AG04449 (cell line): ENCODE data around the gene NOL4L.

ENCODE experiments used
- CTCF ChIA-PET: fragments of 350-600 bp; formaldehyde crosslinking; extraction: SDS; loops from one replicate; lab custom pipeline; 2021; ENCODE audit warnings: antibody characterized with exemption; lab: Yijun Ruan, JAX
- POLR2A ChIA-PET: fragments of 400-600, 350-600 bp; formaldehyde crosslinking; extraction: SDS; loops from one replicate; lab custom pipeline; 2020; ENCODE audit warnings: antibody characterized with exemption, inconsistent platforms; lab: Yijun Ruan, JAX
- DNase-seq: peaks from one replicate; pipeline ENCODE4 v3.0.0-alpha.2; 2010; ENCODE audit warnings: low read depth, low spot score
- H3K4me3 ChIP-seq: 2 replicates; pipeline ENCODE4 v1.5.1; 2011; ENCODE audit warnings: low read depth, mild to moderate bottlenecking, control low read depth, low read length
- TF ChIP-seq, protein P1 (sequence below): IDR thresholded peaks from one replicate; pipeline ENCODE4 v1.5.1; 2011; ENCODE audit warnings: mild to moderate bottlenecking, moderate library complexity, low read length, control low read depth, inconsistent platforms; ENCODE audit not compliant: insufficient read depth; ENCODE audit errors: missing control alignments

Gene NOL4L

DNA sequence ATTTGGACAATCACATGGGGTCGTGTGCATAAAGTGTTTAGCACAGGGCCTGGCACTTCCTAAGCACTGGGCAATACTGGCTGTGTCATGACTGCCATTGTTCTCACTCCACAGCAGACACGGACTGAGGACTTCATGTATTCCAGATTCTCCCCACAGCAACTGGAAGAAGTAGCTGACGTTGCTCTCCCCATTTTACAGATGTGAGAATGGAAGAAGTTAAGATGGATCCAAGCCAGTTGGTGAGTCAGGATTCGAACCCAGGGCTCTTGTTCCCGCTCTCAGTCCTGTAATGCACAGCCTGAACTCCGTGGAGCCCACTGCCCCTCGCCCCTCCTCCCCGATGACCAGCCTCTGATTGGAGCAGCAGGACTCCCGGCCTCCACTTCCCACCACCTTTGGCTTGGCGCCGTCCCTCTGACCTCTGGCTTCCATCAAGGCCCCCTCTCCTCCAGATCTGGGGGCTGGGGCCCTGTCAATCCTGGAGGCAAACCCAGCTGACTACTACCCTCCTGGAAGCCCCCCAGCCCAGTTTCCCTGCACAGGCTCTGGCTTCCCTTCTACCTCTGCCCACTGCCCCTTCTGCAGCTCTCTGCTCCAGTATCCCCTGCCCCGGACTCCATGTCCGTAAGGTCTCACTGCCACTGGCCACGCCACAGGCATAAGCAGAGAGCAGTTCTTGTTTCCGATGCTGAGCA lies 12.7 kb downstream of the NOL4L start:
- ChIA-PET CTCF (interaction anchor here (0.8 to 1.4 kb wide), 2 partner anchors 11 to 81 kb away, joined by 3 read pairs; no protein-coding TSS in a partner anchor), POLR2A (no interaction called here)
- DNase-seq = no peak
- no peak overlapping the region for H3K4me3 ChIP-seq
- TF ChIP-seq, protein P1, sequence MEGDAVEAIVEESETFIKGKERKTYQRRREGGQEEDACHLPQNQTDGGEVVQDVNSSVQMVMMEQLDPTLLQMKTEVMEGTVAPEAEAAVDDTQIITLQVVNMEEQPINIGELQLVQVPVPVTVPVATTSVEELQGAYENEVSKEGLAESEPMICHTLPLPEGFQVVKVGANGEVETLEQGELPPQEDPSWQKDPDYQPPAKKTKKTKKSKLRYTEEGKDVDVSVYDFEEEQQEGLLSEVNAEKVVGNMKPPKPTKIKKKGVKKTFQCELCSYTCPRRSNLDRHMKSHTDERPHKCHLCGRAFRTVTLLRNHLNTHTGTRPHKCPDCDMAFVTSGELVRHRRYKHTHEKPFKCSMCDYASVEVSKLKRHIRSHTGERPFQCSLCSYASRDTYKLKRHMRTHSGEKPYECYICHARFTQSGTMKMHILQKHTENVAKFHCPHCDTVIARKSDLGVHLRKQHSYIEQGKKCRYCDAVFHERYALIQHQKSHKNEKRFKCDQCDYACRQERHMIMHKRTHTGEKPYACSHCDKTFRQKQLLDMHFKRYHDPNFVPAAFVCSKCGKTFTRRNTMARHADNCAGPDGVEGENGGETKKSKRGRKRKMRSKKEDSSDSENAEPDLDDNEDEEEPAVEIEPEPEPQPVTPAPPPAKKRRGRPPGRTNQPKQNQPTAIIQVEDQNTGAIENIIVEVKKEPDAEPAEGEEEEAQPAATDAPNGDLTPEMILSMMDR = no peak

DNA sequence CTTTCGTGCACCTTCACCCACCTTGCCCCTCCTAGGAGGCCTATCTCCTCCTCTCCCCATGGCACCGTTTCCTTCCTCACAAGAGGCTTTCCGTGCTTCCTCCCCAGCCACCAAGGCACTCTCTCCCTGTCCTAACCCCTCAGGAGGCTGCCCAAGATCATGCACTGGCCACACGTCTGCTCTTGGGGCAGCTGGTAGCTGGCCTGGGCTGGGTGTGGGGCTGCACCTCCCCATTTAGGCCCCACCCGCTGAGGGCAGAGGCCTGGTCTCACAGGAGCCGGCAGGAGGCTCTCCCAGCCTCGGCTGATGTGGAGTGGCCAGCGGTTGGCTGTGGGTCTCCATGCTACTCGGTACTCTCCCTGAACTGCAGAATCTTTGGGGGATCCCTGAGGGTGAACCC lies 13.6 kb downstream of the NOL4L start:
- ChIA-PET CTCF (no interaction called here), POLR2A (no interaction called here)
- TF ChIP-seq, protein P1 = no peak
- no peak for DNase-seq
- H3K4me3 ChIP-seq = no peak overlapping the region

DNA sequence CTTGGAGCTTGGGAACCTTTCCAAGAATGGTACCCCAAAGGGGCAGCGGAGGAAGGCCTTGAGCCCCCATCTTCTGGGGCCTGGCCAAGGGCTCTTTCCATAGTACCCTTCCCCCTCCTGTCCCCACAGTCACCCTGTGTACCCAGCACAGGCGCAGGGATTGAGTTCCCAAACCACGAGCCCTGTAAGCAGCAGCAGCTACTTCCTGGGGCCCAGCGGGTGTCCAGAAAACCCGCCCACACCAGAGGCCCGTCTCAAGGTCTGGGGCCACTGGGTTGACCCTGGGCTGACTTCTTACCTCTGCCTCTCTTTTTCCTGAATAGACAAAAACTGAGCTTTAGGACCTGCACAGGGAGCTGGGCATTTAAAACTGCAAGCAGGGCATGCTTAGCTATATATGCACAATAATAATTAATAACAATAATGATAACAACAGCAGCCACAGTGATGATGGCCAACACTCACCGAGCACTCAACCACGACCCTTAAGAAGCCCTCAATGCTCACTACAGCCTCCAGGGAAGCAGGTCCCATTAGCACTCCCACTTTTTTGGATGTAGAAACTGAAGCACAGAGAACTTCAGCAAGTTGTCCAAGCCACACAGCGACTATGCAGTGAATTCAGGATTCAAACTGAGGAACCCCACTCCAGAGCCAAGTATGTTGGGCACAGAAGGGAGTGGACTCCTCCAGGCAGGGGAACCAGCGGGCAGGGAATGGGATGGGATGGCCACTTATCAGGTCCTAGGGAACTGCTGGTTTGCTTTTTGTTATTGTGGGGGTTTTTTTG lies 14.5 kb downstream of the NOL4L start:
- POLR2A ChIA-PET = no interaction called here
- TF ChIP-seq, protein P1 = no peak
- CTCF ChIA-PET = no interaction called here
- H3K4me3 ChIP-seq = no peak overlapping the region
- DNase-seq = no peak

DNA sequence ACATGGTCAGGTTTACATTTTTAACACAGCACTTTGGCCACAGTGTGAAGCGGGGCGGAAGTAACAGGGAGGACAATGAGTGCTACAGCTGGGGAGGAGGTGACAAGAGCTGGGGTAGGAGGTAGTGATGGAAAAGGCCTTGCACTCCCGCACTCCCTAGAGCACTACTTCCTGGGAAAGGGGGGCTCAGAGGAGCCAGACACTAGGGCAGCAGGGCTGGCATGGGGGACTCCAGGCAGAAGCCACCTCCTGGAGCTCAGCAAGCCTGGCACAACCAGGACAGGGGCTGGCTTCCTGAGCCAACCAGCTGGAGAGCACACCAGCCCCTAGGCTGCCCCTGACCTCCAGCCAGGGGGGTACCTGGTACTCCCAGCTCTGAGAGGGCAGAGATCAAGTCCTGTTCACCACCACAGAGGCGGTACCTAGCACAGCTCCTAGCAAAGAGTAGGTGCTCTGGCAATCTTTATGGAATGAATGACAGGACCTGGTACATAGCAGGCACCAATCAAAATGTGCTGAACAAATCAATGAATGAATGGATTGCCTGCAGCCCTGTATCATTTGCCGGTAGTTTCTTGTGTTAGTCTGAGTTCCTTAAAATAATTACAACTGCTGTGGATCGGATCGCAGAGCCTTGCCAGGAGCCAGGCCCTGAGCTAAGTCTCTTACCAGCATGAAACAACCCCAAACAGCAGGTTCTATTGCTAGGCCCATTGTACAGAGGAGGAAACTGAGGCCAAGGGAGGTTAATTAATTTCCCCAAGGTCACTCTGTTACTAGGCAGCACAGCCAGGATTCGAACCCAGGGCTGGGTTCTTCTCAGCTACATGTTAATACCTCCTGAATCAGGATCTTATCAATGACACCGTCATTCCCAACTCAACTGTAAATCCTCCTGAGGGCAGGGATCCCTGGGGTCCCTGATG lies 15.5 kb downstream of the NOL4L start:
- TF ChIP-seq, protein P1 = no peak
- DNase-seq = no peak
- H3K4me3 ChIP-seq = no peak overlapping the region
- POLR2A ChIA-PET = no interaction called here
- CTCF ChIA-PET = no interaction called here

DNA sequence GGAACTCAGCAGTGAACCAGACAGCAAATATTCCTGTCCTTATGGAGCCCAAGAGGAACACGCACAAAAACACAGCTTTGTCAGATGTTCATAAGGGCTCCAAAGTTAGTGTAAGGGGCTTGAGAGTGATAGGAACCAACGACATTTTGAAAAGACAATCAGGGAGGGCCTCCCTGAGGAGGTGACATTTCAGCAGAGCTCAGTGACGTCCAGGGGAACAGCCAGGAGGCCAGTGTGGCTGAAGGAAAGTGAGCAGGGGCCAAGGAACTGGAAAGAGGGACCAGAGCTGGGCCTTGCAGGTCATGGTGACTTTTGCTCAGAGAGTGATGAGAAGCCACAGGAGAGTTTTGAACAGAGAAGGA lies 16.1 kb downstream of the NOL4L start:
- H3K4me3 ChIP-seq = no peak overlapping the region
- CTCF ChIA-PET = no interaction called here
- TF ChIP-seq, protein P1 = no peak
- POLR2A ChIA-PET = no interaction called here
- DNase-seq = no peak
